ENCODE measurements around the gene SPAG9. TPM values are rescaled to one million over a fixed set of nuclear protein-coding genes. Genes with fewer than 3 reads are reported as not detected.

SPAG9 gene
- total RNA-seq, 1 donor from 2014 or later: 105 TPM

DNA sequence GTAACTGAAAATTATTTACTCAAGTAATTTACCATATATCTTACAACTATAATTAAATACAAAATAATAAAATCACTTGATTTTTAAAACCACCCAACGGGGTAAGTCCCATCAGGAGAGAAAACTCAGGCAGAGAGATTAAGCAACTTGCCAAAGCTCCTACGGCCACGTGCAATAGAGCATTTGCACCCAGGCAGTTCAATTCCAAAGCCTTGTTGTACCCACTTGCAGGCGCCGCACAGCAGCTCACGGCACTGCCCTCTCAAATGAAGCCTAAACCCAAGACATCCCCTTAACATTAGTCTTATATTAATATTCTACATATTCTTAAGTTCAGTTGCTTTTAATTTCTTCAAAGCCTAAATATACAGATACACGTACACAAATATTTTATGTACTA is 75.7 kb downstream of the SPAG9 start:
- no peak for DNase-seq (ENCODE audit: low spot score)

DNA sequence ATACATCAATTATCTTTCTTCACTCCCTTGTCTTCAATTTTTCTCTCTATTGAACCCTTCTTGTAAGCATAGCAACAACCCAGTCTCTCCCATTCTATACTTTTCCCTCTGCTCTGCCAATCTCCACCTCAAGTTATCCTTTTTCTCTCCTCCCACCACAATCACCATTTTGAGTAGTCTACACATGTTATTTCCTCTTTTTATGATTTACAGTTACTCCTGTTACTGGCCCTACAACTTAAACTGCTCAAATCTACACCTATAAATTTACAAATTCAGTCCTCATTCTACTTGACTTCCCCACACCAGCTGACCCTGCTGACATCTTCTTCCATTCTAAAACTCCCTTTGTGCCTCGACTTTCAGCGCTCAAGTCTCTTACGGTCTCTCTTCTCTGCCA is 84.6 kb downstream of the SPAG9 start:
- no peak for DNase-seq (ENCODE audit: low spot score)

DNA sequence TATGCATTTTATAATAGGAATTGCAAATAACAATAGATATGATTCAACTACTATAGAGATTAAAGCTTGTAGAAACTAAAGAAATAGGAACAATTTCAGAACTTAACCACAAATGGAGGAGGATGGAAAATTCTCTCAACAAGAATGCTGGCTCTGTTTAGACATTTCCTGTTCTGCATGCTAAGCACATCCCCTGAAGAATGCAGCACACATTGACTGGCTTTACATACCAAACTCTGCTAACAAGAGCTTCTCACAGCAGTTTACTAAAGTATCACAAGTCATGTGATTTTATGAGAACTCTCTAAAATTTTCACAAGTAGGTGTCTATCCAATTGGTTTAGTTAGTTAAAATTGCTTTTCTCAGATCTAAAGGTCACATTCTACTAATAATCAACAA is 85.2 kb downstream of the SPAG9 start:
- peak; percentile 83 for DNase-seq (ENCODE audit: low spot score)

DNA sequence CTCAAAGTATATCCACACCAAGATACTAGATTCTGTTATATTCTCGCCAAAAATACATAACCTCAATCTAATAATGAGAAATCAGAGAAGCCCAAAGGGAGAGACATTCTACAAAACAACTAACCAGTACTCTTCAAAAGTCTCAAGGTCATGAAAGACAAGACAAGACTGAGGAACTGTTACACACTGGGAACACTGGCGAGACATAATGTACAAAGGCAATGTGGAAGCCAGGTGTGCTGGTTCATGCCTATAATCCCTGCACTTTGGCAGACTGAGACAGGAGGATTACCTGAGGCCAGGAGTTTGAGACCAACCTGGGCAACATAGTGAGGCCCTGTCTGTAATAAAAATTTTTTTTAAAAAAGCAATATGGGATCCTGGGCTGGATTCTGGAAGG is 85.9 kb downstream of the SPAG9 start:
- no peak for DNase-seq (ENCODE audit: low spot score)

DNA sequence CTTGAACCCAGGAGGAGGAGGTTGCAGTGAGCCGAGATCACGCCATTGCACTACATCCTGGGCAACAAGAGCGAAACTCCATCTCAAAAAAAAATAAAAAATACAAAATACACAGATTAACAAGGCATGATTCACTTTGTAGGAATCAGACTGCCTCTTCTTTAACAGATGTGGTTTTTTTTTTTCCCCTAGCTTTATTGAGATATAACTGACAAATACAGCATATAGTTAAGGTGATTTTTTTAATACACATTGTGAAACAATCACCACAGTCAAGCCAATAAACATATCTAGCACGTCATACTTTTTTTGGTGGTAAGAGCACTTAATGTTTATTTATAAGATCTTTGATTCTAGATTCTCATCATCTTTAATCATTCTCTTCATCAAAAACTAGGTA is 87.8 kb downstream of the SPAG9 start:
- no peak for DNase-seq (ENCODE audit: low spot score)

DNA sequence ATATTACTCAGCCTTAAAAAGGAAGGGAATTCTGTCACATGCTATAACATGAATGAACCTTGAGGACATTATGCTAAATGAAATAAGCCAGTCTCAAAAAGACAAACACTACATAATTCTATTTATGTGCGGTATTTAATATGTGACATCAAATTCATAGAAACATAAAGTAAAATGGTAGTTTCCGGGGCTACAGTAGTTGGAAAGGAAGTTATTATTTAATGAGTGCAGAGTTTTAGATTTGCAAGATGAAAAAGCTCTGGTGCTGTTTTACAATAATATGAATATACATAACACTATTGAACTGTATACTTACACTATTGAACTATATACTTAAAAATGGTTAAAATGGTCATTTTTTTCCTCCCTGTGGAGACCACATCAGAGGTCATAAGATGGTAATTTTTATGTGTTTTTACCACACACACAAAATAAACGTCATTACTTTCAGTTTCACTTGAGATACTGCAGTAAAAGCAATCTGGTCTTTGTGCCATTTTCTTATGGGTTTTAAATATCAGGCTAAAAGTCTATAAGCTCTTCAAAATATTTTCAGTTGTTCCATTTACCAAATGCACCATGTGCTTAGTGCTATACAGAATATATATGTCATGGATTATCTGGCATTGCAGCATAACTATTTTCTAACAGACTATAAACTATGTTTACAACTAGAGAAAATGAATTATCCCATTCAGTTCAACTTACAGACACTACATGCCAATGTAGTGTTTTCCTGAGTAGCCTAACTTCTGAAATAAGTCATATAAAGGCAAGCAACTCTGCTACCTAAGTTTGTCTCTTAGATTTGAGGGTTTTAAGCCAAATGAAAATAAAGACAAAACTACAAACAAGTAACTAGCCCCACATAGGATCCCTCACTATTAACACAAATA is 90.9 kb downstream of the SPAG9 start:
- DNase-seq (ENCODE audit: low spot score): peak; percentile 29

DNA sequence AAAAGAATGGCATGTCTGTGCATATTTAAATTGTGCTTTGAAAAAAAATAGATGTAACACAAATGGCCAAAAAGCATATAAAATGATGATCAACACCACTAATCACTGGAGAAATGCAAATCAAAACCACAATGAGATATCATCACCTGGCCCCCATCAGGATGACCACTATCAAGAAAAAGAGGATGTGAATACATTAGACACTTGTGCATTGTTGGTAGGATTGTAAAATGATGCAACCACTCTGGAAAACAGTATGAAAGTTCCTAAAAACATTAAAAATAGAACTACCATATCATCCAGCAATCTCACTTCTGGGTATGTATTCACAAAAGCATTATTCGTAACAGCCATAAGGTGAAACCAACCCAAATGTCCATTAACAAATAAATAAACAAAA is 91.5 kb downstream of the SPAG9 start:
- no peak for DNase-seq (ENCODE audit: low spot score)

DNA sequence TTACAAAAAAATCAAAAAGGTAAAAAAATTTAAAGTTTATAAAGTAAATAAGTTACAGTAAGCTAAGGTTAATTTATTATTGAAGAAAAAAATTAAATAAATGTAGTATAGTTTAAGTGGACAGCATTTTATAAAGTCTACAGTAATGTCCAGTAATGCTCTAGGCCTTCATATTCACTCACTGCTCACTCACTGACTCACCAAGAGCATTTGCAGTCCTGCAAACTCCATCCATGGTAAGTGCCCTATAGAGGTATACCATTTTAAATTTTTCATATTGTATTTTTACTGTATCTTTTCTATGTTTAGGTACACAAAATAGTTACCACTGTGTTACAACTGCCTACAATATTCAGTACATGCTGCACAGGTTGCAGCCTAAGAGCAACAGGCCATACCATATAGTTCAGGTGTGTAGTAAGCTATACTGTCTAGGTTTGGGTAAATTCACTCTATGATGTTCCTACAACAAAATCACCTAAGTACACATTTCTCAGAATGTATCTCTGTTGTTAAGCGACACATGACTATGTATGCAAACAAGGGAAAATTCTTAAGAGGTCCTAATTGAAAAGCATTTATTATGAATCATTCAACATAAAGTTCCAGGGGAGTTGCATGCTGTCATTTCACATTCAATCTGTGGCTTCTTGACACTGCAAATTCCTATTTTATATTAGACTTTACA is 92.3 kb downstream of the SPAG9 start:
- DNase-seq (ENCODE audit: low spot score): no peak

DNA sequence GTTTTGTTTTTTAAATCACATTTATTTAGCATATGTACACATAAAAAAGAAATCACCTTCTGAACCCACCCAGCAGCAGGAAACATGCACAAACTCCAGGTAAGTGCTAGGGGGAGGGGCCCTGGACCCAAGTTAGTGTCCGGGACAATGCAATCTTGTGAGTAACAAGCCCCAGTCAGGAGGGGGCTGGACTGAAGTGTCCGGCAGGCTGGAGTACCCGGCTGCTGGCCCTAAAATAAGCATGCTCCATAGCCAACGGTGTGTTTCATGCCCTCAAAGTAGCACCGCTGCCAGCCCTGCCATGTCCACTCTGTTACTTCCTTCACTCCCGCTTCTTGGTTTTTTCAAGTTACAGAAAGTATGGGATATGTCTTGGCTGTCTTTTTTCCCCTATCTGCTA is 102.1 kb downstream of the SPAG9 start:
- DNase-seq (ENCODE audit: low spot score): no peak

DNA sequence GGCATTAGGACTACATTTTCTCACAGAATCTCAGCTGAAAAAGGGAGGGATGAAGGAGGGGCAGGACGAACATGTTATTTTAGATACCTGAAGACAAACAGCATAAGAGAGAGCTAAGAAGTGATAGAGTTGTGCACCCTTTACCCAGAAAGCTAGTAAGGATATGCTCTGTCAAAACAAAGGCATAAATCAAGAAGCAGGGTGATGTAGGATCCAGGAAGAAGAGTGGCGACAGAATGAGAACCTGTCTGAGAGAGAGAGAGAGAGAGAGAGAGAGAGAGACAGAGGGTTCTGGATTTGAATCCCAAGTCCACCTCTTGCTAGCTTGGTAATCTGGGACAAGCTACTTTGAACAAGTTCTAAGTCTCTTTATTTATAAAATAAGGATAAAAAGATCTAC is 103.4 kb downstream of the SPAG9 start:
- DNase-seq (ENCODE audit: low spot score): no peak

DNA sequence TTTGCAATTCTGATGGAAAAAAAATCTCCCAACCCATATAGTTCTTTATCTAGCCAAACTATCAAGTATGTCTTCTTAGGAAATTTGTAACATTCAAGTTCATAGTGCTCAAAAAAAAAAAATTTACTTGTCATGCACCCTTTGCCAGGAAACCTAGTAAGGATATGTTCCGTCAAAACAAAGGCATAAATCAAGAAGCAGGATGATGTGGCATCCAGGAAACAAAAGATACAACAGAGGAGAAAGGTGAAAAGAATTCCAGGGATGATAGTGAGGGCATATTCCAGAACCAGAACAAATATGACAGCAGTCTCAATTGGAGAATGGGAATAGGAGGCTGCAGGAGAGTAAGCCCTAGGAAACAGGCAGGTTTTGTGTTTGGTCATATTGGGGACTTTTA is 104.6 kb downstream of the SPAG9 start:
- DNase-seq (ENCODE audit: low spot score): no peak

DNA sequence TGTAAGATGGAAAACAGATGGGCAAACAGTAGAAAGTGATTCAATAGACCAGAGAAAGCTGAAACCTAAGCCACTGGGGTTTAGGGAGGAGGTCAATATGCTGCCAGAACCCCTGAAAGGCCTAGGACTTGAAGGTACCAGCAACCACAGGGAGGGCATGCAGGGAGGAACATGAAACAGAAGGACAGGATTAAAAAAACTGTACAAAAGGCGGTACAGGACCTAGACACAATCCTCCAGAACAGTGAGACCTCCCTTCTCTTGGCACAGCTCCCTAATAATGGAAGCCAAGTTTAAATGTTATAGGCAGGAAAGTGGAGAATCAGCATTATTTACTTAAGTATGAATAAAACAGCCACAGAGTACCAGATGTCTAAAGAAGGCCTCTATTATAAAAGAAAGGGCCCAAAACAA is 105.5 kb downstream of the SPAG9 start:
- peak; percentile 61 for DNase-seq (ENCODE audit: low spot score)

DNA sequence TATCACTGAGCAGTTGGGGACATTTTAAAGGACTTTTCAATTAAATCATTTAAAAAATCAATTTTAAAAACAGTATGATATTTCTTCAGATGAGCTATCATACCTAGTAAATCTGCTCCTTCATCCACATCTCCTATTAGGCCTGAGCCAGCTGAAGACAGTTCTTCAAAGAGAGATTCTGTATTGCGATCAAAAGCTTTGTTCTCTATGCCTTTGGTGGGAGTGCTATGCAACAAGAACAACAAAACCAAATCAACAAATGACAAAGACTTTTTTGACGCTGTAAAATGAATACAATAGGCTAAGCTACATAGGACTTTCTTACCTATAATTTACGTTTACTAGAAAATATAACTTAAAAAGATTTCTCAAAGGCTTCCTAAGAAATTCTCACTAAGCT is 106.5 kb downstream of the SPAG9 start:
- no peak for DNase-seq (ENCODE audit: low spot score)

DNA sequence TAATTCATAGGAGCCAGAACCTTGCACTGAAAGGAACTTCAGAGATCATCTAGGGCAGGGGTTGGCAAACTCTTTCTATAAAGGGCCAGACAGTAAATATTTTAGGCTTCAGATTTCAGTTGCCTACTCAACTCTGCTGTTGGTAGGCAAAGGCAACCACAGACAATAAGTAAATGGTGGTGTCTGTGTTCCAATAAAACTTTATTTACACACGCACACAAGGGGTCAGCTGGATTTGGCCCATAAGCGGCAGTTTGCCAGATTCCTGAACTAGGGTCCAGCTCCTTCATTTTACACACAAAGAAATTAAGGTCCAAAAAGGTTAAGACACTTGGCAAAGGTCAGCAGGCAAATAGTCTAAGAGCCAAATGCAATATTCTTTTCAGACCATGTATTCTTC is 107.3 kb downstream of the SPAG9 start:
- DNase-seq (ENCODE audit: low spot score): no peak

DNA sequence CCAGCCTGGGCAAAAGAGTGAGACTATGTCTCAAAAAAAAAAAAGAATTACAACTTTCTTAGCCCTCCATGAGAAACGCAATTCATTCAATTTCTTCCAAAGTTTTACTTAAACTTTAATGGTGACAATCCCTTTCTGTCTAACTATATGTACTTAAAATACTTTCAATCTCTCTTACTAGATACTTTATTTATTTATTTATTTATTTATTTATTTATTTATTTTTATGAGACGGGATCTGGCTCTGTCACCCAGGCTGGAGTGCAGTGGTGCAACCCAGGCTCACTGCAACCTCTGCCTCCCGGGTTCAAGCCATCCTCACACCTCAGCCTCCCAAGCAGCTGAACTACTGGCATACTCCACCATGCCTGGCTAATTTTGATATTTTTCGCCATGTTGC is 108.1 kb downstream of the SPAG9 start:
- DNase-seq (ENCODE audit: low spot score): no peak

DNA sequence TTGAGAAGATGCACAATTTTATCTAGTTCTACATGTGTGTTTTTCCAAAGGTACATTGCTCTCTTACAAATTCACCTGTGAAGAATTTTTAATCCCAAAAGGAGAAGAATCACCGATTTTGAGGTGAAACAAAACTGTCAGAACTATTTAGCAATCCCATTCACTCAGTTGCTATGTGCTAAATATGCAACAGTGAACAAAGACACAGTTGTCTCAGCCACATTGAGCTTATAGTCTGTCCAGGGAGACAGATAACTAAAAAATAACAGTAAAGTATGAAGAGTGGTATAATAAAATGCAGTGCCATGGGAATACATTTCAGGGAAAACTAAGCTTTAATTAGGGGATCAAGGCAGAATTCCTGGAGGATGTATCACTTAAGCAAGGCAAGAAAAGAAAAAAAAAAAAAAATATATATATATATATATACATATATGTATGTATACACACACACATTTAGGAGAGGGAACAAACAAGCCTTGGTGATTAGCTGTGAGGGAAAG is 110.4 kb downstream of the SPAG9 start:
- no peak for DNase-seq (ENCODE audit: low spot score)

DNA sequence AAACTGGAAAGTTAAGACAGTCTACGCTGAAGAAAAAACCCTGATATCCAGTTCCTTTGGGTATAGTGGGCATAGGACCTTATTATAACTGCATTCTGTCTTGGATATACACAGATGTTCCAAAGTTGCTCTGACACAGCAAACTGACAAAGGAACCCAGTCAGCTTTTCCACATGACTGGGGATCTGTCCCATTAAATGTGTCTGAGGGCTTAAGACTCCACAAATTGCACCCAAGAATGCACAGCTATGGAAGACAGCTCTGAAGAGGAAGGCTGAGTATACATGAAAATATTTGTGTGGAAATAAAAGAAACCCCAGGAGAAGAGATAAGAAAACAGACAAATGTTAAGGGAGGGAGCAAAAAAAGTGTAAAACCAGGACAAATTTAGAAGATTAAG is 114.1 kb downstream of the SPAG9 start:
- DNase-seq (ENCODE audit: low spot score): no peak

DNA sequence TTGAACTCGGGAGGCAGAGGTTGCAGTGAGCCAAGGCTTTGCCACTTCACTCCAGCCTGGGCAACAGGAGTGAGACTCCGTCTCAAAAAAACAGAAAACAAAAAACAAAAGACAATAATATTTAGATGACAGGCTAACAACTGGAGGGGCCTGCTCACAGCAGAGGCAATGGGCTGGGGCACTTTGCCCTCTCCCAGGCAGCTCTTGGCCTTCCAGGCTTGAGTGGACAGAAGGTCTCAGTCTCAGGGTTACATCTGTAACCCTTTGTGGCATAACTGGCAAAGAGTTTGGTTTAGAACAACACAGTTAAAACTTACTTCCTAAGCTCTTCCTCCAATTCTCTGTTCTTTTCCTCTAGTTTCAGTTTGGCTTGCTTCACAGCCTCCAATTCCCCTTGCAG is 114.9 kb downstream of the SPAG9 start:
- DNase-seq (ENCODE audit: low spot score): no peak

DNA sequence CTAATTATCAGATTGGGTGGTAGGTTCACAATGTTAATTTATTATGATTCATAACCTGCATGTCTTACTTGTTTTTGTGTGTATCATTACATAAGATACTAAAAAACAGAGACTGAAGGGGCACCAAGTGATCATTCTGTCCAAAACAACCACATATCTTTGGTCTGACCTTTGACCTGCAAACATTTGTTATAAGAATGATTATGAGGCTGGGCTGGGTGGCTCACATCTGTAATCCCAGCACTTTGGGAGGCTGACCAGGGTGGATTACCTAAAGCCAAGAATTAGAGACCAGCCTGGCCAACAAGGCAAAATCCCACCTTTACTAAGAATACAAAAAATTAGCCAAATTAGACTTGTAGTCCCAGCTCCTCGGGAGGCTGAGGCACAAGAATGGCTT is 116.4 kb downstream of the SPAG9 start:
- DNase-seq (ENCODE audit: low spot score): no peak

DNA sequence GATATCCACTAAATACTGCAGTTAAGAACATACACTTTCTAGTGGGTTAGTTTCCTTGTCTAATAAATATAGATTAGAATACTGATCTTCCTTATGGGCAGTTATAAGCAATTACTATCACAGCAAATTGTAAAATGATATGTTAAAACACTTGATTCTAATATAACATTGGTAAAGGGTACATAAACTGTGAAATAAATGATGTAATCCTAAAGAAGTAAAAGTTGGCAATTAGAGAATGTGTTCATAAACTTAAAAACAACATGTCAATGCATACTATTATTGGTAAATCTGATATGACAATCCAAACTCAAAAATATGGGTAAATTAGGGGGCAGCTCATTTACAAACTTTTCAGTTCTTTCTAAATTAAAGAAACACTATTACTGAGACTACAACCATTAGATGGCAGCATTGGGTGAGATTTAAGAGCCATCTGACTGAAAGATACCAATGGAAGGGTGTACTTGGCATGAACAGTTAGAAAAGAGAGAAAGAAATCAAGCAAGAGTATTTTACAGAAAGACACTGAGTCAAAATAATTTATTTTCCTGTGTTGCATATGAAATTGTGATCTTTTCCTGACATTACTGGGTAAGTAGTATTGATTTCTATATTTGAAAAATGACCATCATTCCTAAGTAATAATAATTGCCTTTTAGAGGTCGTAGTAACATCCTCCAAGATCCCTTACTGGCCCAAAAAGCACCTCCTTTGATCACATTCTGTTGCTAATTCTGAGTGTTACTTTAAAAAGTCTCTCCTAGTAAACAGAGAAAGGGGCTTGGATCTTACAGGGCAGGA is 119.6 kb downstream of the SPAG9 start:
- peak; percentile 79 for DNase-seq (ENCODE audit: low spot score)

DNA sequence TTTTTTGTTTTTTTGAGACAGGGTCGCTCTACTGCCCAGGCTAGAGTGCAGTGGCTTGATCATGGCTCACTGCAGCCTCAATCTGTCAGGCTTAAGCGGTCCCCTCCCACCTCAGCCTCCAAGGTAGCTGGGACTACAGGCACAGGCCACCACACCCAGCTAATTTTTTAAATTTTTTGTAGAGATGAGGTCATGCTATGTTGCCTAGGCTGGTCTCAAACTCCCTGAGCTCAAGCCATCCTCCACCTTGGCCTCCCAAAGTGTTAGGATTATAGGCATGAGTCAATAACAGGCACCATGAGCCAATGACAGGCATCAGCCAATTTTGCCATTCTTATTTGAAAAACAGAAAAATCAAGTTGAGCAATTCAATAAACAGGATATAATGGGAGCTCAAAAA is 125.0 kb downstream of the SPAG9 start:
- DNase-seq (ENCODE audit: low spot score): no peak

DNA sequence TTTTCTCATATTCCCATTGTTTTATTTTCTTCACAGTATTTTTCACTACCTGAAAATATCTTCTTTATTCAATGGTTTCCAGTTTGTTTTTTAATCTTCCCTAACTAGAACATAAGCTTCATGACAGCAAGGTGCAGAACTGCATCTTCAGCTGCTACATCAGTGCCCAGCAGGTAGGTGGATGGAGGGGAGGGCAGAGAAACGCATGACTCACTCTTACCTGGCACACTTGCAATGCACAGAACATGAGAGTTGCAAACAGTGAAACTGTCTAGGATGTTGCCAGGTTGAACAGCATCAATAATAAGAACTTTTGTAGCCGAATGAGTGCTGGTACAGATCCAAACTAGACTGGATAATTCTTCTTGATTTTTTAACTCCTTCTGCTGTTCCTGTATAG is 127.1 kb downstream of the SPAG9 start:
- no peak for DNase-seq (ENCODE audit: low spot score)
